GM18858 (cell line): ENCODE data around the gene KAT2A.

Experiments used
- ATAC-seq: cut with Tn5 transposase; IDR thresholded peaks from one replicate; pipeline ENCODE4 v1.9.1; 2021; ENCODE audit not compliant: unreplicated experiment

The KAT2A gene

GRCh38 chr17:42096360-42097111 is 24.6 kb downstream of the KAT2A start:
- no peak for ATAC-seq

GRCh38 chr17:42094375-42095069 is 26.6 kb downstream of the KAT2A start:
- ATAC-seq = no peak

- no peak for ATAC-seq
These were observed 28.2 kb downstream of the KAT2A start for GRCh38 chr17:42092939-42093338.

- no peak for ATAC-seq
These were observed 30.0 kb downstream of the KAT2A start for GRCh38 chr17:42090964-42091790.

GRCh38 chr17:42088736-42089135 is 32.4 kb downstream of the KAT2A start:
- no peak for ATAC-seq

- no peak for ATAC-seq
These were observed 33.1 kb downstream of the KAT2A start for GRCh38 chr17:42087736-42088705.

- no peak for ATAC-seq
These were observed 34.0 kb downstream of the KAT2A start for GRCh38 chr17:42087042-42087701.

GRCh38 chr17:42081516-42082129 is 39.5 kb downstream of the KAT2A start:
- ATAC-seq = no peak

GRCh38 chr17:42079541-42079940 is 41.6 kb downstream of the KAT2A start:
- no peak for ATAC-seq

- no peak for ATAC-seq
These were observed 42.6 kb downstream of the KAT2A start for GRCh38 chr17:42078396-42079043.

- no peak for ATAC-seq
These were observed 43.4 kb downstream of the KAT2A start for GRCh38 chr17:42077755-42078154.

- ATAC-seq = no peak
These were observed 44.2 kb downstream of the KAT2A start for GRCh38 chr17:42076797-42077559.

- no peak for ATAC-seq
These were observed 45.4 kb downstream of the KAT2A start for GRCh38 chr17:42075789-42076188.

GRCh38 chr17:42072323-42073187 is 48.6 kb downstream of the KAT2A start:
- ATAC-seq = no peak

- ATAC-seq = no peak
These were observed 49.4 kb downstream of the KAT2A start for GRCh38 chr17:42071810-42072209.

- ATAC-seq = no peak
These were observed 52.2 kb downstream of the KAT2A start for GRCh38 chr17:42068979-42069378.

- no peak for ATAC-seq
These were observed 53.6 kb downstream of the KAT2A start for GRCh38 chr17:42067371-42068091.
